Coronary artery (tissue), 2 donors: ENCODE measurements around the gene IMP4.

Source experiments
- DNase-seq: peaks from one replicate; pipeline ENCODE4 v3.0.0-alpha.2; 2017; ENCODE audit warnings: low spot score
- H3K27ac ChIP-seq, 2 donors: fragments of 200-600 bp; sonication (generic); one replicate each; pipeline ENCODE4 v1.5.1; 2016 to 2019
- H3K4me3 ChIP-seq: fragments of 200-600 bp; sonication (generic); 2 replicates; pipeline ENCODE4 v1.5.1; 2016; ENCODE audit warnings: mild to moderate bottlenecking, moderate library complexity
- CTCF ChIP-seq: fragments of 200-600 bp; sonication (generic); IDR thresholded peaks from one replicate; pipeline ENCODE4 v1.5.1; 2019; ENCODE audit warnings: antibody characterized with exemption

The IMP4 gene

DNA sequence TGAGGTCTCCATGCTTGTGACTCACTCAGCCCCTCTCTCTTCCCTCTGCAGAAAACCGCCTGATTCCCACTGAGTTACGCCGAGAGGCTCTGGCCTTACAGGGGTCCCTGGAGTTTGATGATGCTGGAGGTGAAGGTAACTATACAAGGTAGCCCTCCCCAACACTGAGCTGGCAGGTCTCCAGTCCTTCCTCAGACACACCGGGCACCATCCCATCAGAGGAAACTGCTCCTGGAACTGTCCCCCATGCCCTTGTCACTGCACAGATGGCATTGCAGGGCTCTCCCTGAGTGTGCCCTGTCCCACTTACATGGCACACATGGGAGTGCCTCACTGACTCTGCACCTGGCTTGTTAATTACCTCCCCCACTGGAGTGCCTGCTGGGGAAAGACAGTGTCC is 1.9 kb downstream of the IMP4 start:
- H3K27ac ChIP-seq: no peak overlapping the region
- DNase-seq: no peak
- TF ChIP-seq CTCF: no peak
- H3K4me3 ChIP-seq: no peak overlapping the region

DNA sequence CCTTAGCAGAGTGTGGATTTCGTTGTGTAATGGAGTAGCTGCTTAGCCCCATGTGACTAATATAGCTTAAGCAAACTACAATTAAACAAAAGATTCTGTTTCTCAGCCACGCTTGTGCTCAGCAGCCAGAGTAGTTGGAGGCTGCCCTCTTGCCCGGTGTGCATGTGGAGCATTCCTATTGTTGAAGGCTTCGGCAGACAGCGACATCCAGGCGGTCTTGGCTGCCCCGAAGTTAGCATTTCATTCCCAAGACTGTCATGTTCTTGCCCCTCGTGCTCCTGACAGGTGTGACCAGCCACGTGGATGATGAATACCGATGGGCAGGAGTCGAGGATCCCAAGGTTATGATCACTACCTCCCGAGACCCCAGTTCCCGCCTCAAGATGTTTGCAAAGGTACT is 2.4 kb downstream of the IMP4 start:
- Histone ChIP-seq H3K4me3 (no peak overlapping the region), H3K27ac (no peak overlapping the region)
- DNase-seq: no peak
- TF ChIP-seq CTCF: no peak

DNA sequence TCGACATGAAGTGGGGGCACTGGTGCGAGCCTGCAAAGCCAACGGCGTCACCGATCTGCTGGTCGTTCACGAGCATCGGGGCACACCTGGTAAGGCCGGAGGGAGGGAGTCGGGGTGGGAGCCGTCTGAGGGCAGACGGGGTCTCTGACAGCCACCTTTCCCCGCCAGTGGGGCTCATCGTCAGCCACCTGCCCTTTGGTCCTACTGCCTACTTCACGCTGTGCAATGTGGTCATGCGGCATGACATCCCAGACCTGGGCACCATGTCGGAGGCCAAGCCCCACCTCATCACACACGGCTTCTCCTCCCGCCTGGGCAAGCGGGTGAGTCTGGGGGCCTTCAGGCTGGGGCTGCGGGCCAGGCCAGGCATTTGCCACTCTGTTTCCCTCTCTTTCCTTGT is 2.9 kb downstream of the IMP4 start:
- DNase-seq: no peak
- Histone ChIP-seq H3K27ac (no peak overlapping the region), H3K4me3 (no peak overlapping the region)
- no peak for TF ChIP-seq CTCF

DNA sequence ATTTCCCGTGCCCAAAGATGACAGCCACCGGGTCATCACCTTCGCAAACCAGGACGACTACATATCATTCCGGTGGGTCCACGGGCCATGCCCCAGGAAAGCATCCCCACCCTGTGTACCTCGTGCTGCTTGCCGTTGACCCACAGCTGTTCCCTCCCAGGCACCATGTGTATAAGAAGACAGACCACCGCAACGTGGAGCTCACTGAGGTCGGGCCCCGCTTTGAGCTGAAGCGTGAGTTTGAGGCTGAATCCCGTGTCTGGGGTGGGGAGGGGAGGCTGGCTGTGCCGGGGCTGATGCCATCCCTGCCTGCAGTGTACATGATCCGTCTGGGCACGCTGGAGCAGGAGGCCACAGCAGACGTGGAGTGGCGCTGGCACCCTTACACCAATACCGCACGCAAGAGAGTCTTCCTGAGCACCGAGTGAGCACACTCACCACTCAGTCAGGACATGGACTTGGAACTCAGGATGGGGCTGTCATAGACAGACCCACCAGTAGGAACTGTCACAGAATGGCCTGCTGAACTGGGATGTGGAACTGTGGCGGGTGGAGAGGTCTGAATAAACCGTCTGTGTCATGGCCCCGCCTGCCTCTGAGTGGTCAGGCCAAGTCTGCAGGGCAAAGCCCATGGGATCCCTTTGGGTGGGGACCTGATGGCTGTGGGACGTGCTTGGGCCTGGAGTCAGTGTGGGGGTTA is 3.5 kb downstream of the IMP4 start:
- Histone ChIP-seq H3K4me3 (no peak overlapping the region), H3K27ac (no peak overlapping the region)
- no peak for TF ChIP-seq CTCF
- no peak for DNase-seq

- H3K27ac ChIP-seq: no peak overlapping the region
- no peak for DNase-seq
- TF ChIP-seq CTCF: no peak
- no peak overlapping the region for H3K4me3 ChIP-seq
These were observed 4.0 kb downstream of the IMP4 start for GRCh38 chr2:130346741-130347066.

GRCh38 chr2:130347220-130347925 is 4.7 kb downstream of the IMP4 start:
- TF ChIP-seq CTCF: no peak
- Histone ChIP-seq H3K4me3 (no peak overlapping the region), H3K27ac (no peak overlapping the region)
- DNase-seq: no peak

DNA sequence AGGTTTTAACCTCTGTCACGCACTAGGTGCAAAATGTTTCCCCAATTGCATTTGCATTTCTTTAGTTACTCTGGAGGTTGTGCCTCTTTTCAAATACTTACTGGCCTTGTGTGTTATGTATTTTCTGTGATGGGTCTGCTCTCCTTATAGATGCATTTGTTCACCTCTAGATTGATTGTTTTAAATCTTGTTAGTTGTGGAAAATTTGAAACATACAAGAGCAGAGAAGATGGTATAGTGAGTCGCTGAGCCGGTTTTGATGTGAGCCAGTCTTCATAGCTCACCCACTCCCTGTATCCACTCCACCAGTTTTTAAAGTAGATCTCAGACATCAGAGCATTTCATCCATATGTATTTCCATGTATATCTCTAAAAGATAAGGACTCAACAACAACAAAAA is 6.5 kb downstream of the IMP4 start:
- Histone ChIP-seq H3K27ac (no peak overlapping the region), H3K4me3 (no peak overlapping the region)
- TF ChIP-seq CTCF: no peak
- no peak for DNase-seq
